Measurements from ENCODE around the gene GART. TPM values are rescaled to one million over a fixed set of nuclear protein-coding genes. Genes with fewer than 3 reads are reported as not detected.

The GART gene
- total and polyA plus RNA-seq, 2 of the 4 experiments (the other 2 are of a cell fraction) = 29.9 to 73.8 TPM

DNA sequence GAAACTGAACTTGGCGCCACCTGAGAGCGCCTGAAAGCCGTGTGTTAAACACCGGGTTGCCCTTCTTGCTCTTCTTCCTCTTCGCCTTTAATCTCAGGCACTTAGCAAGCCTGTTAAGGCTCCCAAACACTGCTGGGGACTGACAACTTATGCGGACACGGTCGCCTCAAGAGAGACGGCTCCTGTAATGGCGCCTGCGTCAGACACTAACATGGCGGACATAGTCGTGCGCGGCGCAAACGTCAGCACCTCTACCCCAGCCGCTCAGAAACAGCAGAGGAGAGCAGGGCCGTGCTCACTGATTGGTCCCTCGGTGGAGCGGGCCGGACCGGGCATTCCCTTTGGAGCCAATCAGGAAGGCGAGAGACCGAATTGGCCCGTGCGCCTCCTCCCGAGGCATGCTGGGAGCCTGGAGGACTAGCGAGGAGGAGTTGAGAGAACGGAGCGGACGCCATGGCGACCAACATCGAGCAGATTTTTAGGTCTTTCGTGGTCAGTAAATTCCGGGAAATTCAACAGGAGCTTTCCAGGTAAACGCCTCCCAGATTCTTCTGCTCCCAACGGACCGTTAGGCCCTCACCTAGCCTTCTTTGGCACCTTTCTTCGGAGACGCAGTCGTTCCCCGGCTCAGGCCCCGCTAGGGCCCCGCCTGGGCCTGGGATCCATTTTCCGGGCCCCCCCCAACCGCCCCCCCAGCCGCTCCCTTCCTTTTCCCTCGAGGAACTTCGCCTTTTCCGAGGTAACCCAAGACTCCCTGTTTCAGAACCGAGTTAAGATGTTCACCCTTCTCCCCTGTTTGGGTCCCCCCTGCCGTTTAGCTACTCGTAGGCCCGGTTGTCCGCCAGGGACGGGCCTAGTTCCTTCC, 955 bp upstream of the GART start, which contains the start of gene SON:
Gene SON, plus strand, starts transcription at position 399 of the 865 bp plus-strand sequence. Its CDS starts 55 bp downstream, at position 454.
- 1% methylated on average over 26 of the region's 57 CpGs; no CpG with 5 or more reads in 1 of the 2 experiments for WGBS, 2 experiments (ENCODE audit: extremely low coverage in 2 of 2, insufficient read length in 1 of 2)
- Histone ChIP-seq H2AK5ac (ENCODE audit: low read depth, low read length) (peak within 1 kb of the TSS; percentile 97), H3K4me3 (ENCODE audit: insufficient read depth, low read depth, low read length) (peak within 1 kb of the TSS; percentile 70), H2AFZ (replicated peaks; ENCODE audit: low read length, poor library complexity) (peak within 1 kb of the TSS; percentile 95), H3K56ac (ENCODE audit: extremely low read depth, insufficient read depth, low read length) (peak within 1 kb of the TSS; percentile 100), H3K9me1 (ENCODE audit: insufficient read depth, low read length) (no peaks in the 10 kb centered on the region), H3K18ac (ENCODE audit: low read depth, low read length) (peak within 1 kb of the TSS; percentile 95), H3K4me1 (ENCODE audit: control insufficient read depth, insufficient read depth, low read length) (no peaks in the 10 kb centered on the region), H3K36me3 (ENCODE audit: control insufficient read depth, insufficient read depth, low read length) (peaks cover 11% of the 10 kb centered on the region), H2BK120ac (ENCODE audit: low read depth, low read length) (peak within 1 kb of the TSS; percentile 87), H3K4me2 (ENCODE audit: low read depth, low read length) (peak within 1 kb of the TSS; percentile 97), H3K23ac (ENCODE audit: low read depth, low read length) (peak within 1 kb of the TSS; percentile 99), H2BK5ac (ENCODE audit: low read depth, low read length, poor library complexity, severe bottlenecking) (peak within 1 kb of the TSS; percentile 96), H2BK20ac (ENCODE audit: low read depth, low read length) (0 out of 2 replicates have a peak within 1 kb of the TSS, but pooled peaks have one; percentile 8), H3K27ac (ENCODE audit: insufficient read depth, low read length) (peak within 1 kb of the TSS; percentile 97), H3K27me3 (ENCODE audit: control insufficient read depth, insufficient read depth, low read length) (no peaks in the 10 kb centered on the region), H3K79me1 (ENCODE audit: low read depth in 1 of 2, low read length in 2 of 2) (peaks cover 0 to 36% of the 10 kb centered on the region in 2 experiments; a peak in 2 of 4 replicates), H4K91ac (ENCODE audit: insufficient read depth, low read depth, low read length) (peak within 1 kb of the TSS; percentile 99), H2AK9ac (replicated peaks; ENCODE audit: low read depth, low read length, poor library complexity) (peak within 1 kb of the TSS; percentile 100), H2BK15ac (ENCODE audit: low read depth, low read length) (peak within 1 kb of the TSS; percentile 71; the same call in 1 of the 3 replicates), H3K9me3 (ENCODE audit: control insufficient read depth, insufficient read depth, low read length) (no peaks in the 10 kb centered on the region), H3K14ac (replicated peaks; ENCODE audit: low read depth, low read length) (peak within 1 kb of the TSS; percentile 100), H4K20me1 (ENCODE audit: insufficient read depth, low read length) (peaks cover 41% of the 10 kb centered on the region), H4K8ac (ENCODE audit: low read depth in 2 of 2, low read length in 2 of 2) (peak within 1 kb of the TSS; percentile 89 to 99), H3K4ac (ENCODE audit: low read depth, low read length) (peak within 1 kb of the TSS; percentile 99), H4K5ac (ENCODE audit: low read depth, low read length) (peak within 1 kb of the TSS; percentile 96), H3K9ac (ENCODE audit: low read depth, low read length) (peak within 1 kb of the TSS; percentile 96)
- ATAC-seq (ENCODE audit: low read depth) = peak; percentile 95
- BruUV-seq (replicated peaks) = TSS peak; percentile 63
- DNase-seq = peak; percentile 98
- intact Hi-C loops (cut with micrococcal nuclease) (no loop called here), in situ Hi-C loops (cut with MboI; ENCODE audit: low sequenced_read_pairs) (no loop called here), dilution Hi-C loops (cut with HindIII; ENCODE audit: low sequenced_read_pairs, unreplicated experiment) (no loop called here)
- ChIA-PET POLR2A (ENCODE audit: unreplicated experiment) (interaction anchor here (0.5 to 1.3 kb wide), 3 partner anchors 10 to 34 kb away, joined by 3 to 4 read pairs (median 3); no protein-coding TSS in a partner anchor), CTCF (interaction anchor here (0.5 kb wide), 1 partner anchor 116 kb away, joined by 3 read pairs; no protein-coding TSS in a partner anchor)
- TF ChIP-seq MXI1 (IDR thresholded peaks at IDR 0.05; ENCODE audit: borderline replicate concordance, low read depth, low read length) (peak; percentile 56; the same call in 1 of the 2 replicates), FOS (IDR thresholded peaks at IDR 0.05; ENCODE audit: low read depth, low read length) (no peak), NFE2L2 (IDR thresholded peaks at IDR 0.05; ENCODE audit: low read depth, low read length) (no peak), RAD21 (IDR thresholded peaks at IDR 0.05; ENCODE audit: low read length) (no peak), CTCF (conservative IDR thresholded peaks at IDR 0.05; ENCODE audit: low read depth, low read length) (no peak), RFX5 (IDR thresholded peaks at IDR 0.05; ENCODE audit: low read depth, low read length) (peak; percentile 94), BHLHE40 (IDR thresholded peaks at IDR 0.05; ENCODE audit: low read depth, low read length) (no peak), MAFK (IDR thresholded peaks at IDR 0.05; ENCODE audit: low read depth, low read length) (peak; percentile 50; the same call in 1 of the 2 replicates), MAZ (IDR thresholded peaks at IDR 0.05; ENCODE audit: borderline replicate concordance, low read depth, low read length) (peak; percentile 76), SMC3 (IDR thresholded peaks at IDR 0.05; ENCODE audit: low read depth, low read length) (no peak), CEBPB (IDR thresholded peaks at IDR 0.05; ENCODE audit: low read depth, low read length) (no peak), POLR2A (IDR thresholded peaks at IDR 0.05; ENCODE audit: low read depth, low read length) (peak; percentile 95), CHD1 (IDR thresholded peaks at IDR 0.05; ENCODE audit: low read depth, low read length) (peak; percentile 59)
- TF ChIP-seq, protein P1, sequence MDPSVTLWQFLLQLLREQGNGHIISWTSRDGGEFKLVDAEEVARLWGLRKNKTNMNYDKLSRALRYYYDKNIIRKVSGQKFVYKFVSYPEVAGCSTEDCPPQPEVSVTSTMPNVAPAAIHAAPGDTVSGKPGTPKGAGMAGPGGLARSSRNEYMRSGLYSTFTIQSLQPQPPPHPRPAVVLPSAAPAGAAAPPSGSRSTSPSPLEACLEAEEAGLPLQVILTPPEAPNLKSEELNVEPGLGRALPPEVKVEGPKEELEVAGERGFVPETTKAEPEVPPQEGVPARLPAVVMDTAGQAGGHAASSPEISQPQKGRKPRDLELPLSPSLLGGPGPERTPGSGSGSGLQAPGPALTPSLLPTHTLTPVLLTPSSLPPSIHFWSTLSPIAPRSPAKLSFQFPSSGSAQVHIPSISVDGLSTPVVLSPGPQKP (IDR thresholded peaks at IDR 0.05; ENCODE audit: borderline replicate concordance, low read depth, low read length) = no peak

All from IMR-90 (cell line).